GM19452 (cell line): Measurements from ENCODE around the gene LHPP.

Experiments used
- ATAC-seq: cut with Tn5 transposase; IDR thresholded peaks from one replicate; pipeline ENCODE4 v1.9.1; 2021; ENCODE audit not compliant: unreplicated experiment

LHPP gene

GRCh38 chr10:124495162-124495561, 33.5 kb downstream of the LHPP start:
- ATAC-seq: no peak

- ATAC-seq: no peak
Observed at GRCh38 chr10:124495725-124496124, 34.1 kb downstream of the LHPP start.

DNA sequence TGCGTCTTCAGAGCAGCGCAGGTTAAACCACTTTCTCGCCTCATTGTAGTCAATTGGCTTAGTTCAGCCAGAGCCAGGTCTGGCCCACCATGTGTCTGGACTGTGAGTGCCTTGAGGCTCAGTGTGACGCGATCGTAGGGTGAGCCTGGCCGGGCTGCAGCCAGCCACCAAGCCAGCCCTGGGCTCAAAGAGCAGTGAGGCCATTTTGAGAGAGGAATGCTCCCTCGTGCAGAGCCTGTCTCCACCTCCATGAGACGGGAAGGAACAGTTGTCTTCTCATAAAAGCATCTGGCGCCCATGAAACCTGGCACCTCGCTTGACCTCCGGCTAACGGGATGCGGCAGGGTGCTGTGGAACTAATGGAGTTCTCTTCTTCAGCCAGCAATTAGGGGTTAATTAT, 34.5 kb downstream of the LHPP start:
- no peak for ATAC-seq

DNA sequence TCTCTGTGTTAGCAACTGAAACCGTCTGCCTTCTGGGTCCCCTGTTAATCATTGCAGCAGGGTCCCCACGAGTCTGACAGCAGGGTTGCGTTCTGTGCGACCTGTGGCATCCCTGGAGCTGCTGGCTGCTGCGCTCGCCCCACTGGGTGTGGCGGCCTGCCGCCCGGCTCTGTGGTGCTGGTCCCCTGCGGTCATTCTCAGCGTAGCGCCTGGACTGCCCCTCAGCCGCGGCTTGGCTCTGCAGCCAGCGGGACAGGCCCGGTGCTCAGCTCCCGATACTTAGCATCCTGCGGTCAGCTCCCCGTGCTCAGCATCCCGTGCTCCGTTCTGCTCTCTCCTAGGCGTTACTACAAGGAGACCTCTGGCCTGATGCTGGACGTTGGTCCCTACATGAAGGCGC, 35.0 kb downstream of the LHPP start:
- ATAC-seq: no peak

DNA sequence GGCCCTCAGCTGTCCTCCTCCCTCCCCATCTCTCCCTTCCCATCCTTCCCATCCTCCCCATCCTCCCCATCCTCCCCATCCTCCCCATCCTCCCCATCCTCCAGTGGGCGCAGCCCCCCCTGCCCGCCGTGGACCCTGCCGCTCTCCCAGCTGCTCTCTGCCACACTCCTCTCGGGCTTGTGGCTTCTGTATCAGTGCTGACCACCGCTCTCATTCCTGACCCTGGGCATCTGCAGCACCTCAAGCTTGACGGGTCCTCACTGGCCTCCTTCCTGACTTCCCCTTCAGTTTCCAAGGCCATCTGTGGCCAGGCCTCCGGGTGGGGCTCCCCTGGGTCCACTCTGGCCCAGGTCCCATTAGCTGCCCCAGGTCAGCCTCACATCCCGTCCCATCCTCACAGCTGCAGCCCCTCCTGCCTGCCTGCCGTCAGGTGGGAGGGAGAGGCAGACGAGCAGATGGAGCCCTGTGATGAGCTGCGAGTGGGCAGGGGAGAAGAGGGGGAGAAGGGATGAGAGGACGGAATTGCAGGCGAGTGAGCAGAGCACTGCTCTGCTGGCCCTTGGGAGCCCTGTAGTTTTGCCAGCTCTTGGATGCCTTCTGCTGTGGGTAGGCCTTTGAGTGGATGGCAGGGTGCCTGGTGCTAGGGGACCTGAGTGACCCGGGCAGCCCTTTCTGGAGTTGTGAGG, 35.7 kb downstream of the LHPP start:
- no peak for ATAC-seq

DNA sequence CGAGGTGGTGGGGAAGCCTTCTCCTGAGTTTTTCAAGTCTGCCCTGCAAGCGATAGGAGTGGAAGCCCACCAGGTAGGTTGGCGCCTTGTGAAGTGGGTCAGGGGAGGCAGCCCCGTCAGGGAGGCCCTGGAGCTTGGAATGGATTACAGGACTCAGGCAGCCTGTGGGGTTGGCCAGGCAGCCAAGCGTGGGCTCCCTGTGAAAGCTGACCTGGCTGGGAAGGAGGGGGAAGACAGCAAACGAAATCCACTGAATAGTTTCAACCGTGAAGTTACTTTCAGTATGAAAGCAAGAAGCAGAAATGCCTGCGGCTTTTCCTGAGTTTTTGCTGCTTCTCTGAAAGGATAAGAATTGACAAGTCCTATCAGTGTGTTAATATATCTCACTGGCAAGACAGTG, 36.4 kb downstream of the LHPP start:
- no peak for ATAC-seq

GRCh38 chr10:124500757-124501156, 39.1 kb downstream of the LHPP start:
- no peak for ATAC-seq

- no peak for ATAC-seq
Observed at GRCh38 chr10:124504711-124505110, 43.1 kb downstream of the LHPP start.

DNA sequence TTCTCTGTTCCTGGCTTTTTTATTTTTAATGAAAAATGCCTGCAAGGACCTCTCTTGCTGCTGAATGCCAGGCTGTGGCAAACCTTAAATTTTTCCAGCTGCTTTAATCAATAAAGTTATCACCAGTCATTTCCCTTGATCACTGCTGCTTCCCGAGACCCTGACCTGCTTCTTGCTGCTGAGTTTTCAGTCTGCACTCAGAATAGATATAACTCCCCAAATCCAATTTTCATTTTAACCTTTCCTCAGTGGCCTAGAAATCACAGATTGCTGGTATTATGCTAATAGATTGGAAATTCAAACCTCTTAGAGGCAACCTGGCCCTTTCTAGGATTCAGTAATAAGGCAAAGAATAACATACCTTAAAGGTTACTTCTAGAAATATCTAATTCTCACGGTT, 43.7 kb downstream of the LHPP start:
- no peak for ATAC-seq

- no peak for ATAC-seq
Observed at GRCh38 chr10:124508070-124508667, 46.5 kb downstream of the LHPP start.

GRCh38 chr10:124508907-124509454, 47.4 kb downstream of the LHPP start:
- ATAC-seq: no peak

GRCh38 chr10:124509880-124510632, 48.4 kb downstream of the LHPP start:
- no peak for ATAC-seq

GRCh38 chr10:124510759-124511158, 49.1 kb downstream of the LHPP start:
- ATAC-seq: no peak

- no peak for ATAC-seq
Observed at GRCh38 chr10:124511205-124512039, 49.8 kb downstream of the LHPP start.

DNA sequence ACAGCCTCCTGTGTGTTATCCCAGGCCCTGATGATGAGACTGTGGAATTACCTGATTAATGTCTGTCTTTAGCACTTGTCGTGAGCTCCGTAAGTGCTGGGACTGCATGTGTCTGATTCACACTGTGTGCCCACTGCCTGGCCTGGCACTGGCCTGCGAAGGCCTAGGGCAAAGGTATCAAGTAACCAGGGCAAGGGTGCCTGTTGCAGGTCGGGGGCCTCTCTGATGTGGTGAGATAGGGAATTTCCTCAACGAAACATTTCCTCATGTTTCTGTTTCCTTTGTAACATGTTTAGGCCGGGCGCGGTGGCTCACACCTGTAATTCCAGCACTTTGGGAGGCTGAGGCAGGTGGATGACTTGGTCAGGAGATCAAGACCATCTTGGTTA, 50.4 kb downstream of the LHPP start:
- ATAC-seq: no peak

GRCh38 chr10:124512600-124512999, 51.0 kb downstream of the LHPP start:
- ATAC-seq: no peak

- no peak for ATAC-seq
Observed at GRCh38 chr10:124515244-124515970, 53.8 kb downstream of the LHPP start.

DNA sequence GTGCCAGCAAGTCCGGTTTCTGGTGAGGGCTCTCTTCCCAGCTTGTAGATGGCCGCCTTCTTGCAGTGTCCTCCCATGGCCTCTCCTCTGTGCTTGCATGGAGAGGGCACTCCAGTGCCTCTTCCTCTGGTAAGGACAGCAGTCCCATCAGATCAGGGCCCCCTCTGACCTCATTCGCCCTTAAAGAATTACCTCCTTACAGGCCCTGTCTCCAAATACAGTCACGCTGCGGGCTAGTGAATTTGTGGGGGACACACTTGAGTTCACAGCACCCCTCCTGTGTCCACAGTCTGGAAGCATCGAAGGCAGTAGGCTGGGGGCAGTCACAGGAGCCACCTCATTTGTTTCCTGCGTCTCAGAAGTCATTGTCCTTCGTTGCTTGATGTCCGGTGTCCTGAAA, 54.6 kb downstream of the LHPP start:
- no peak for ATAC-seq

GRCh38 chr10:124516746-124517397, 55.2 kb downstream of the LHPP start:
- ATAC-seq: no peak

DNA sequence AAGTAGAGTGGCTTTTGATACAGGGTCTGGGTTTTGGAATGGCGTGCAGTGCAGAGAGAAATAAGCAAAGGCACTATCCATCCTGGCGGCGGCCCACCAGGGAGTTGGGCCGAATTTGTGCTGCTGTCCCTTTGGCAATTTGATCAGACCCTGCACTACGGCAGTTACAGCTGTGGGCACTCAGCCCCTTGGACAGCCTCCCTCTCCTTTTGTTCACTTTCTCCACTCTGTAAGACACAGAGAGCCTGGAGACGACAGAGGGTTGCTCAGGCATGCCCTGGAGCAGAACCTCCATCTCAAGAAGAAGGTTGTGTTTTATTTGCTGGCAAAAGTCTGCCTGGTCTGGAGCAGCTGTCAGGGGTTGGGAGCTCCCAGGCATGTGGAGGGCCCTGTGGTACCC, 55.8 kb downstream of the LHPP start:
- no peak for ATAC-seq
